IMR-90 (cell line): ENCODE results near the gene PRPF6. TPM values are rescaled to one million over a fixed set of nuclear protein-coding genes. Genes with fewer than 3 reads are reported as not detected.

Source experiments
- ATAC-seq: fragments of 200-7000 bp; cut with Tn5 transposase; 2 replicates; pipeline ENCODE4 v1.9.1; 2020; ENCODE audit warnings: low read depth, mild to moderate bottlenecking, moderate library complexity
- BruUV-seq: library from RNA; stranded (reverse); fragments of 400-500 nt; replicated peaks from 2 replicates; lab custom pipeline; 2021; lab: Mats Ljungman, UMichigan
- CTCF ChIA-PET: fragments of 300-600 bp; formaldehyde crosslinking; extraction: SDS; loops from one replicate; lab custom pipeline; 2021; ENCODE audit warnings: antibody characterized with exemption; lab: Yijun Ruan, JAX
- POLR2A ChIA-PET: fragments of 300-600 bp; sonication (Branson Sonifier 250); formaldehyde crosslinking; loops from one replicate; lab custom pipeline; 2022; ENCODE audit warnings: antibody characterized with exemption; ENCODE audit not compliant: unreplicated experiment; lab: Charles Lee
- DNase-seq: peaks from one replicate; pipeline ENCODE4 v3.0.0; 2013
- H2AFZ ChIP-seq: replicated peaks from 2 replicates; pipeline ENCODE3; 2013; ENCODE audit warnings: low read length, mild to moderate bottlenecking; ENCODE audit not compliant: poor library complexity
- H2AK5ac ChIP-seq: 2 replicates; pipeline ENCODE4 v1.6.1; 2013; ENCODE audit warnings: low read depth, low read length, inconsistent platforms
- H2AK9ac ChIP-seq: replicated peaks from 2 replicates; pipeline ENCODE3; 2013; ENCODE audit warnings: mild to moderate bottlenecking, low read depth, low read length, moderate library complexity; ENCODE audit not compliant: poor library complexity
- H2BK120ac ChIP-seq: 2 replicates; pipeline ENCODE4 v1.6.1; 2013; ENCODE audit warnings: low read depth, low read length, inconsistent platforms
- H2BK15ac ChIP-seq: 3 replicates; pipeline ENCODE4 v1.6.1; 2013; ENCODE audit warnings: low read depth, low read length, inconsistent platforms
- H2BK20ac ChIP-seq: 2 replicates; pipeline ENCODE4 v1.6.1; 2013; ENCODE audit warnings: low read depth, mild to moderate bottlenecking, inconsistent platforms, low read length, moderate library complexity
- H2BK5ac ChIP-seq: 2 replicates; pipeline ENCODE4 v1.6.1; 2013; ENCODE audit warnings: mild to moderate bottlenecking, low read depth, low read length, inconsistent platforms; ENCODE audit not compliant: poor library complexity, severe bottlenecking
- H3K14ac ChIP-seq: replicated peaks from 2 replicates; pipeline ENCODE4 v1.6.1; 2013; ENCODE audit warnings: low read depth, low read length, inconsistent platforms
- H3K18ac ChIP-seq: 2 replicates; pipeline ENCODE4 v1.6.1; 2013; ENCODE audit warnings: low read depth, low read length, control low read depth
- H3K23ac ChIP-seq: 2 replicates; pipeline ENCODE4 v1.6.1; 2013; ENCODE audit warnings: low read depth, low read length, inconsistent platforms
- H3K27ac ChIP-seq: 2 replicates; pipeline ENCODE4 v1.5.1; 2013; ENCODE audit warnings: mild to moderate bottlenecking, control low read depth, low read length; ENCODE audit not compliant: insufficient read depth
- H3K27me3 ChIP-seq: 2 replicates; pipeline ENCODE4 v1.6.1; 2013; ENCODE audit warnings: low read length; ENCODE audit not compliant: control insufficient read depth, insufficient read depth
- H3K36me3 ChIP-seq: 2 replicates; pipeline ENCODE4 v1.6.1; 2013; ENCODE audit warnings: low read length, mixed read lengths; ENCODE audit not compliant: control insufficient read depth, insufficient read depth
- H3K4ac ChIP-seq: 2 replicates; pipeline ENCODE4 v1.6.1; 2013; ENCODE audit warnings: low read depth, low read length, inconsistent platforms
- H3K4me1 ChIP-seq: 2 replicates; pipeline ENCODE4 v1.6.1; 2013; ENCODE audit warnings: low read length, mixed read lengths; ENCODE audit not compliant: control insufficient read depth, insufficient read depth
- H3K4me2 ChIP-seq: 2 replicates; pipeline ENCODE4 v1.6.1; 2013; ENCODE audit warnings: low read depth, mild to moderate bottlenecking, control low read depth, low read length, moderate library complexity
- H3K4me3 ChIP-seq: 2 replicates; pipeline ENCODE4 v1.5.1; 2013; ENCODE audit warnings: low read depth, mild to moderate bottlenecking, control low read depth, low read length, moderate library complexity; ENCODE audit not compliant: insufficient read depth
- H3K56ac ChIP-seq: 2 replicates; pipeline ENCODE4 v1.6.1; 2013; ENCODE audit warnings: low read length, inconsistent platforms; ENCODE audit not compliant: insufficient read depth; ENCODE audit errors: extremely low read depth
- H3K79me1 ChIP-seq, 2 experiments: 2 replicates each; pipeline ENCODE4 v1.6.1; 2013; ENCODE audit warnings: low read length in 2 of 2, inconsistent platforms in 1 of 2, low read depth in 1 of 2
- H3K9ac ChIP-seq: 2 replicates; pipeline ENCODE4 v1.6.1; 2013; ENCODE audit warnings: low read depth, low read length, control low read depth
- H3K9me1 ChIP-seq: 2 replicates; pipeline ENCODE4 v1.6.1; 2013; ENCODE audit warnings: low read length, inconsistent platforms; ENCODE audit not compliant: insufficient read depth
- H3K9me3 ChIP-seq: 2 replicates; pipeline ENCODE4 v1.6.1; 2013; ENCODE audit warnings: low read length; ENCODE audit not compliant: control insufficient read depth, insufficient read depth
- H4K20me1 ChIP-seq: 2 replicates; pipeline ENCODE4 v1.6.1; 2013; ENCODE audit warnings: low read length, inconsistent platforms; ENCODE audit not compliant: insufficient read depth
- H4K5ac ChIP-seq: 2 replicates; pipeline ENCODE4 v1.6.1; 2013; ENCODE audit warnings: mild to moderate bottlenecking, low read depth, low read length, control low read depth
- H4K8ac ChIP-seq, 2 experiments: 2 replicates each; pipeline ENCODE4 v1.6.1; 2013; ENCODE audit warnings: low read depth in 2 of 2, low read length in 2 of 2, control low read depth in 1 of 2, inconsistent platforms in 1 of 2
- H4K91ac ChIP-seq: 2 replicates; pipeline ENCODE4 v1.6.1; 2013; ENCODE audit warnings: low read depth, low read length, inconsistent platforms; ENCODE audit not compliant: insufficient read depth
- BHLHE40 ChIP-seq: fragments of 150-350 bp; IDR thresholded peaks from 2 replicates; pipeline ENCODE4 v1.6.1; 2016; ENCODE audit warnings: mild to moderate bottlenecking, low read depth, low read length
- CEBPB ChIP-seq: IDR thresholded peaks from 2 replicates; pipeline ENCODE4 v1.6.1; 2012; ENCODE audit warnings: low read depth, low read length, improper control_type of control experiment
- CHD1 ChIP-seq: IDR thresholded peaks from 2 replicates; pipeline ENCODE4 v1.6.1; 2012; ENCODE audit warnings: low read depth, low read length, improper control_type of control experiment
- CTCF ChIP-seq: conservative IDR thresholded peaks from 2 replicates; pipeline ENCODE4 v1.5.1; 2012; ENCODE audit warnings: mild to moderate bottlenecking, low read depth, low read length, improper control_type of control experiment
- ELK1 ChIP-seq: fragments of 150-350 bp; IDR thresholded peaks from 2 replicates; pipeline ENCODE4 v1.6.1; 2016; ENCODE audit warnings: low read depth, mild to moderate bottlenecking, low read length, moderate library complexity, borderline replicate concordance
- FOS ChIP-seq: fragments of 150-350 bp; IDR thresholded peaks from 2 replicates; pipeline ENCODE4 v1.6.1; 2016; ENCODE audit warnings: low read depth, low read length
- MAFK ChIP-seq: IDR thresholded peaks from 2 replicates; pipeline ENCODE4 v1.6.1; 2012; ENCODE audit warnings: low read depth, low read length, improper control_type of control experiment
- MAZ ChIP-seq: IDR thresholded peaks from 2 replicates; pipeline ENCODE4 v1.6.1; 2012; ENCODE audit warnings: low read depth, mild to moderate bottlenecking, low read length, improper control_type of control experiment, moderate library complexity, borderline replicate concordance
- MXI1 ChIP-seq: IDR thresholded peaks from 2 replicates; pipeline ENCODE4 v1.6.1; 2012; ENCODE audit warnings: low read depth, mild to moderate bottlenecking, low read length, moderate library complexity, borderline replicate concordance
- NFE2L2 ChIP-seq: fragments of 150-350 bp; IDR thresholded peaks from 2 replicates; pipeline ENCODE4 v1.6.1; 2016; ENCODE audit warnings: low read depth, mild to moderate bottlenecking, low read length
- POLR2A ChIP-seq: IDR thresholded peaks from 2 replicates; pipeline ENCODE4 v1.6.1; 2012; ENCODE audit warnings: mild to moderate bottlenecking, low read depth, low read length
- RCOR1 ChIP-seq: IDR thresholded peaks from 2 replicates; pipeline ENCODE4 v1.6.1; 2012; ENCODE audit warnings: mild to moderate bottlenecking, low read length, improper control_type of control experiment; ENCODE audit not compliant: insufficient replicate concordance
- RFX5 ChIP-seq: IDR thresholded peaks from 2 replicates; pipeline ENCODE4 v1.8.0; 2012; ENCODE audit warnings: low read depth, mild to moderate bottlenecking, low read length, moderate library complexity
- SMC3 ChIP-seq: fragments of 150-350 bp; IDR thresholded peaks from 2 replicates; pipeline ENCODE4 v1.6.1; 2016; ENCODE audit warnings: low read depth, mild to moderate bottlenecking, antibody characterized with exemption, low read length, moderate library complexity
- USF2 ChIP-seq: fragments of 150-350 bp; IDR thresholded peaks from 2 replicates; pipeline ENCODE4 v1.6.1; 2017; ENCODE audit warnings: mild to moderate bottlenecking, antibody characterized with exemption, low read length, low read depth
- WGBS, 2 experiments: methylation state at CpG; one replicate each; pipeline versions ENCODE4 v1.1.5 to v1.1.7; 2013; ENCODE audit warnings: missing lambda C conversion rate in 2 of 2; ENCODE audit not compliant: insufficient read length in 1 of 2; ENCODE audit errors: extremely low coverage in 2 of 2; 5-methylcytosine and 5-hydroxymethylcytosine counted together
- dilution Hi-C: fragments of 300-500 bp; cut with HindIII; formaldehyde crosslinking; loops from one replicate; pipeline ENCODE4 v1.14.3; 2018; ENCODE audit warnings: low sequenced_read_pairs; ENCODE audit not compliant: unreplicated experiment
- in situ Hi-C: fragments of 300-500 bp; cut with MboI; formaldehyde crosslinking; loops from 3 replicates; pipeline ENCODE4 v1.14.3; 2019; ENCODE audit warnings: low sequenced_read_pairs, inconsistent platforms, mixed read lengths
- intact Hi-C: fragments of 100-400 bp; cut with micrococcal nuclease; formaldehyde crosslinking; loops from 2 replicates; pipeline ENCODE4 v1.10.0; 2022
- polyA plus RNA-seq, 3 experiments: library from polyadenylated mRNA; depleted of rRNA; stranded (reverse); fragments of >200 nt; gene quantifications; 2 replicates each; pipeline ENCODE4 v1.2.3, GENCODE V29; 2012; ENCODE audit warnings: low replicate concordance in 1 of 3
- total RNA-seq: library from RNA; depleted of rRNA; stranded (reverse); fragments of >200 nt; gene quantifications from 2 replicates; pipeline ENCODE4 v1.2.3, GENCODE V29; 2012

Gene PRPF6
- total and polyA plus RNA-seq, 2 of the 4 experiments (the other 2 are of a cell fraction) = 43.5 to 71.3 TPM

GRCh38 chr20:63940472-63941266 lies 40.3 kb upstream of the PRPF6 start:
- no peak overlapping the region for H2BK120ac ChIP-seq

More at GRCh38 chr20:63940472-63941266, 40.3 kb upstream of the PRPF6 start:
- peaks cover 60% of the 10 kb centered on the region for H3K36me3 ChIP-seq
- H3K23ac ChIP-seq = no peak overlapping the region
- H2BK15ac ChIP-seq = no peak overlapping the region
- ChIA-PET CTCF (no interaction called here), POLR2A (no interaction called here)
- no peak overlapping the region for H3K4ac ChIP-seq
- BruUV-seq = TSS peak; percentile 56
- 98% methylated on average over 26 of the region's 58 CpGs; no CpG with 5 or more reads in 1 of the 2 experiments for WGBS, 2 experiments
- TF ChIP-seq BHLHE40 = no peak
- no peak for TF ChIP-seq RFX5
- TF ChIP-seq MAZ = no peak
- TF ChIP-seq USF2 = no peak
- TF ChIP-seq CEBPB = no peak
- no peak for TF ChIP-seq MXI1
- TF ChIP-seq CHD1 = no peak
- no peak for TF ChIP-seq ELK1
- TF ChIP-seq RCOR1 = no peak
- no peak for TF ChIP-seq MAFK
- TF ChIP-seq NFE2L2 = no peak
- TF ChIP-seq FOS = no peak
- no peak for TF ChIP-seq CTCF
- no peak for TF ChIP-seq POLR2A
- no peak for TF ChIP-seq SMC3
- no peak overlapping the region for H3K4me3 ChIP-seq
- intact Hi-C loops (no loop called here), dilution Hi-C loops (no loop called here), in situ Hi-C loops (no loop called here)
- no peak overlapping the region for H2BK20ac ChIP-seq
- H3K9ac ChIP-seq = no peak overlapping the region
- no peak overlapping the region for H3K56ac ChIP-seq
- no peak for DNase-seq
- H4K8ac ChIP-seq = no peak overlapping the region
- no peak overlapping the region for H4K5ac ChIP-seq
- H3K4me2 ChIP-seq = no peak overlapping the region
- no peak overlapping the region for H3K27ac ChIP-seq
- H2BK5ac ChIP-seq = no peak overlapping the region
- H2AK9ac ChIP-seq = no peak overlapping the region
- peaks cover 22 to 64% of the 10 kb centered on the region in 2 experiments for H3K79me1 ChIP-seq
- no peak overlapping the region for H4K91ac ChIP-seq
- ATAC-seq = no peak
- no peaks in the 10 kb centered on the region for H3K27me3 ChIP-seq
- no peaks in the 10 kb centered on the region for H3K9me3 ChIP-seq
- H3K18ac ChIP-seq = no peak overlapping the region
- H3K9me1 ChIP-seq = peaks cover 4% of the 10 kb centered on the region; the same call in 1 of the 2 replicates
- peaks cover 67% of the 10 kb centered on the region for H4K20me1 ChIP-seq
- no peak overlapping the region for H3K14ac ChIP-seq
- H3K4me1 ChIP-seq = no peaks in the 10 kb centered on the region
- H2AK5ac ChIP-seq = no peak overlapping the region
- H2AFZ ChIP-seq = peak overlapping the region; percentile 58
